ENCODE data around the gene MFSD8. TPM values are rescaled to one million over a fixed set of nuclear protein-coding genes. Genes with fewer than 3 reads are reported as not detected.

The MFSD8 gene
- total and polyA plus RNA-seq, 2 donors from 2014 or later: 6.6 to 20.5 TPM

GRCh38 chr4:127880763-127881562 is 84.0 kb downstream of the MFSD8 start, which contains the start of gene PLK4:
PLK4 (plus strand) TSS chr4:127880893; CDS start chr4:127881135, 242 bp downstream.
- peaks cover 0 to 3% (median 0%) of the 10 kb centered on the region in 3 donors for H3K4me1 ChIP-seq (ENCODE audit: control insufficient read depth in 2 of 3, insufficient read depth in 2 of 3, low read depth in 1 of 3, low read length in 3 of 3)
- peak within 1 kb of the TSS; percentile 85 to 98 (median 97) for H3K4me3 ChIP-seq (ENCODE audit: low read length in 3 of 3)
- no peaks in the 10 kb centered on the region for H3K9me3 ChIP-seq (ENCODE audit: control insufficient read depth in 2 of 3, insufficient read depth in 1 of 3, low read length in 3 of 3)
- intact Hi-C loops (cut with DNase I): no loop called here
- peak within 1 kb of the TSS; percentile 6 to 98 (median 97) for H3K9ac ChIP-seq (ENCODE audit: low read length in 3 of 3)
- no peak for TF ChIP-seq CTCF (IDR thresholded peaks at IDR 0.05; ENCODE audit: borderline replicate concordance, extremely low read depth, insufficient read depth)
- peak within 1 kb of the TSS; percentile 39 to 69 for H3K27ac ChIP-seq (ENCODE audit: low read depth in 2 of 2, low read length in 2 of 2)
- H3K36me3 ChIP-seq (ENCODE audit: control insufficient read depth in 2 of 3, insufficient read depth in 3 of 3, low read length in 3 of 3): no peaks in the 10 kb centered on the region
- FAIRE-seq (peak; percentile 23), DNase-seq (peak; percentile 98 to 99 (median 98))
- no peaks in the 10 kb centered on the region for H3K27me3 ChIP-seq (ENCODE audit: control insufficient read depth, insufficient read depth, low read length)

GRCh38 chr4:127875791-127876190 is 89.2 kb downstream of the MFSD8 start:
- Histone ChIP-seq H3K4me3 (ENCODE audit: low read length in 3 of 3) (no peak overlapping the region), H3K27ac (ENCODE audit: low read depth in 2 of 2, low read length in 2 of 2) (no peak overlapping the region), H3K4me1 (ENCODE audit: control insufficient read depth in 2 of 3, insufficient read depth in 2 of 3, low read depth in 1 of 3, low read length in 3 of 3) (peaks cover 0 to 1% (median 0%) of the 10 kb centered on the region in 3 donors), H3K9me3 (ENCODE audit: control insufficient read depth in 2 of 3, insufficient read depth in 1 of 3, low read length in 3 of 3) (no peaks in the 10 kb centered on the region), H3K36me3 (ENCODE audit: control insufficient read depth in 2 of 3, insufficient read depth in 3 of 3, low read length in 3 of 3) (no peaks in the 10 kb centered on the region), H3K9ac (ENCODE audit: low read length in 3 of 3) (no peak overlapping the region), H3K27me3 (ENCODE audit: control insufficient read depth, insufficient read depth, low read length) (no peaks in the 10 kb centered on the region)
- FAIRE-seq (no peak), DNase-seq (no peak)
- no peak for TF ChIP-seq CTCF (IDR thresholded peaks at IDR 0.05; ENCODE audit: borderline replicate concordance, extremely low read depth, insufficient read depth)
- intact Hi-C loops (cut with DNase I): no loop called here

- no peaks in the 10 kb centered on the region for H3K27me3 ChIP-seq (ENCODE audit: control insufficient read depth, insufficient read depth, low read length)
- H3K9ac ChIP-seq (ENCODE audit: low read length in 3 of 3): no peak overlapping the region
- H3K36me3 ChIP-seq (ENCODE audit: control insufficient read depth in 2 of 3, insufficient read depth in 3 of 3, low read length in 3 of 3): no peaks in the 10 kb centered on the region
- peaks cover 0 to 2% (median 0%) of the 10 kb centered on the region in 3 donors for H3K4me1 ChIP-seq (ENCODE audit: control insufficient read depth in 2 of 3, insufficient read depth in 2 of 3, low read depth in 1 of 3, low read length in 3 of 3)
- DNase-seq (peak in 1 of 5 donors; percentile 16), FAIRE-seq (no peak)
- H3K9me3 ChIP-seq (ENCODE audit: control insufficient read depth in 2 of 3, insufficient read depth in 1 of 3, low read length in 3 of 3): no peaks in the 10 kb centered on the region
- intact Hi-C loops (cut with DNase I): no loop called here
- no peak overlapping the region for H3K4me3 ChIP-seq (ENCODE audit: low read length in 3 of 3)
- TF ChIP-seq CTCF (IDR thresholded peaks at IDR 0.05; ENCODE audit: borderline replicate concordance, extremely low read depth, insufficient read depth): no peak
- no peak overlapping the region for H3K27ac ChIP-seq (ENCODE audit: low read depth in 2 of 2, low read length in 2 of 2)
These were observed 94.3 kb downstream of the MFSD8 start for GRCh38 chr4:127870688-127871087.

All from kidney (tissue), 14 donors.